Measurements from ENCODE around the gene LY6G5C. TPM values are rescaled to one million over a fixed set of nuclear protein-coding genes. Genes with fewer than 3 reads are reported as not detected.

Gene LY6G5C
- total and polyA plus RNA-seq, 2 experiments from 2014 or later = 1.7 to 5.1 TPM

- peaks cover 7% of the 10 kb centered on the region; the same call in 1 of the 2 replicates for H4K20me1 ChIP-seq (ENCODE audit: insufficient read depth)
- peaks cover 87% of the 10 kb centered on the region for H3K36me3 ChIP-seq (ENCODE audit: low read depth)
- 96 to 100% methylated on average over 2 to 10 of the region's 10 CpGs for whole genome bisulfite sequencing, 2 experiments (ENCODE audit: low coverage in 1 of 2, low lambda C conversion rate in 2 of 2, missing lambda C conversion rate in 2 of 2)
- no peak overlapping the region for H3K27ac ChIP-seq
- 0 out of 2 replicates have a peak, but pooled peaks cover 11% of the 10 kb centered on the region for H3K4me1 ChIP-seq (ENCODE audit: insufficient read depth)
- H3K4me3 ChIP-seq = no peak overlapping the region
- H2AFZ ChIP-seq = no peak overlapping the region
- peaks cover 99% of the 10 kb centered on the region for H3K79me2 ChIP-seq (ENCODE audit: insufficient read depth)
- 0 out of 2 replicates have a peak, but pooled peaks cover 24% of the 10 kb centered on the region for H3F3A ChIP-seq (ENCODE audit: insufficient read depth)
- no peaks in the 10 kb centered on the region for H3K27me3 ChIP-seq (replicated peaks; ENCODE audit: insufficient read depth)
- no peak overlapping the region for H3K9ac ChIP-seq
- DNase-seq = no peak
- TF ChIP-seq EZH2phosphoT487 (IDR thresholded peaks at IDR 0.05; ENCODE audit: insufficient read depth, low read depth) = no peak
- TF ChIP-seq EZH2 (IDR thresholded peaks at IDR 0.05; ENCODE audit: insufficient read depth, poor library complexity, severe bottlenecking) = no peak
- in situ Hi-C loops (cut with MboI) = no loop called here
- no peak overlapping the region for H3K4me2 ChIP-seq (ENCODE audit: unreplicated experiment)
- no peaks in the 10 kb centered on the region for H3K9me2 ChIP-seq (ENCODE audit: insufficient read depth)
- H3K9me3 ChIP-seq (ENCODE audit: low read depth) = no peaks in the 10 kb centered on the region
Observed at GRCh38 chr6:31626952-31627351, 53.9 kb downstream of the LY6G5C start.

Small RNA genes lying within 50 kb of the gene (microRNA-seq; reads per million reads assigned to microRNA genes)
- gene MIR4646 (ENCODE audit: borderline number of aligned reads) = not detected
- not detected for gene MIR6832 (ENCODE audit: borderline number of aligned reads)

Small RNA genes lying within 50 kb of the gene (small RNA-seq; reads per million reads assigned to genes)
- gene LY6G6D (ENCODE audit: low read depth, low replicate concordance) (not detected), gene MIR4646 (ENCODE audit: low read depth, low replicate concordance) (not detected), gene MIR6832 (ENCODE audit: low read depth, low replicate concordance) (not detected), gene RF00019 (ENCODE audit: low read depth, low replicate concordance) (not detected)

Other genes starting within 250 kb of the LY6G5C start
Only the 30 nearest of the 38 such genes appear.
- gene DDX39B, start 139.1 kb downstream of the LY6G5C start, total RNA-seq (2014; rRNA removed; shearing (Covaris generic)) = 319 and 415 TPM in 2 replicates
- 197 and 204 TPM in 2 replicates for gene DDX39B, start 139.1 kb downstream of the LY6G5C start, polyA plus RNA-seq (2016; fragmentation: Nextera tagmentation; extraction: Ambion mirVana)
- 0.89 and 1.8 TPM in 2 replicates for gene ATP6V1G2, start 134.5 kb downstream of the LY6G5C start, total RNA-seq (2014; rRNA removed; shearing (Covaris generic))
- 2.8 and 3.5 TPM in 2 replicates for gene ATP6V1G2, start 134.5 kb downstream of the LY6G5C start, polyA plus RNA-seq (2016; fragmentation: Nextera tagmentation; extraction: Ambion mirVana)
- gene NFKBIL1, start 133.5 kb downstream of the LY6G5C start, total RNA-seq (2014; rRNA removed; shearing (Covaris generic)) = 20.4 and 22.9 TPM in 2 replicates
- gene NFKBIL1, start 133.5 kb downstream of the LY6G5C start, polyA plus RNA-seq (2016; fragmentation: Nextera tagmentation; extraction: Ambion mirVana) = 12.3 and 15.0 TPM in 2 replicates
- not detected in 2 replicates for gene LTA, start 108.8 kb downstream of the LY6G5C start, total RNA-seq (2014; rRNA removed; shearing (Covaris generic))
- not detected in 2 replicates for gene LTA, start 108.8 kb downstream of the LY6G5C start, polyA plus RNA-seq (2016; fragmentation: Nextera tagmentation; extraction: Ambion mirVana)
- not detected in 2 replicates for gene TNF, start 105.5 kb downstream of the LY6G5C start, total RNA-seq (2014; rRNA removed; shearing (Covaris generic))
- gene TNF, start 105.5 kb downstream of the LY6G5C start, polyA plus RNA-seq (2016; fragmentation: Nextera tagmentation; extraction: Ambion mirVana) = 0.11 TPM in 1 of 2 replicates, not detected in the other
- not detected in 2 replicates for gene LTB, start 98.6 kb downstream of the LY6G5C start, total RNA-seq (2014; rRNA removed; shearing (Covaris generic))
- 0.23 TPM in 1 of 2 replicates, not detected in the other for gene LTB, start 98.6 kb downstream of the LY6G5C start, polyA plus RNA-seq (2016; fragmentation: Nextera tagmentation; extraction: Ambion mirVana)
- gene LST1, start 94.8 kb downstream of the LY6G5C start, total RNA-seq (2014; rRNA removed; shearing (Covaris generic)) = not detected in 2 replicates
- not detected in 2 replicates for gene LST1, start 94.8 kb downstream of the LY6G5C start, polyA plus RNA-seq (2016; fragmentation: Nextera tagmentation; extraction: Ambion mirVana)
- not detected in 2 replicates for gene NCR3, start 88.1 kb downstream of the LY6G5C start, total RNA-seq (2014; rRNA removed; shearing (Covaris generic))
- not detected in 2 replicates for gene NCR3, start 88.1 kb downstream of the LY6G5C start, polyA plus RNA-seq (2016; fragmentation: Nextera tagmentation; extraction: Ambion mirVana)
- not detected in 2 replicates for gene AIF1, start 65.8 kb downstream of the LY6G5C start, total RNA-seq (2014; rRNA removed; shearing (Covaris generic))
- gene AIF1, start 65.8 kb downstream of the LY6G5C start, polyA plus RNA-seq (2016; fragmentation: Nextera tagmentation; extraction: Ambion mirVana) = not detected in 2 replicates
- 46.0 and 50.5 TPM in 2 replicates for gene PRRC2A, start 60.4 kb downstream of the LY6G5C start, total RNA-seq (2014; rRNA removed; shearing (Covaris generic))
- 42.5 and 47.2 TPM in 2 replicates for gene PRRC2A, start 60.4 kb downstream of the LY6G5C start, polyA plus RNA-seq (2016; fragmentation: Nextera tagmentation; extraction: Ambion mirVana)
- 161 and 198 TPM in 2 replicates for gene BAG6, start 28.4 kb downstream of the LY6G5C start, total RNA-seq (2014; rRNA removed; shearing (Covaris generic))
- gene BAG6, start 28.4 kb downstream of the LY6G5C start, polyA plus RNA-seq (2016; fragmentation: Nextera tagmentation; extraction: Ambion mirVana) = 88.2 and 90.8 TPM in 2 replicates
- 0.76 and 3.3 TPM in 2 replicates for gene APOM, start 25.2 kb downstream of the LY6G5C start, total RNA-seq (2014; rRNA removed; shearing (Covaris generic))
- gene APOM, start 25.2 kb downstream of the LY6G5C start, polyA plus RNA-seq (2016; fragmentation: Nextera tagmentation; extraction: Ambion mirVana) = 5.6 and 5.9 TPM in 2 replicates
- gene C6orf47, start 20.3 kb downstream of the LY6G5C start, total RNA-seq (2014; rRNA removed; shearing (Covaris generic)) = 20.3 and 28.5 TPM in 2 replicates
- 19.4 and 19.5 TPM in 2 replicates for gene C6orf47, start 20.3 kb downstream of the LY6G5C start, polyA plus RNA-seq (2016; fragmentation: Nextera tagmentation; extraction: Ambion mirVana)
- gene GPANK1, start 16.1 kb downstream of the LY6G5C start, total RNA-seq (2014; rRNA removed; shearing (Covaris generic)) = 10.6 and 11.3 TPM in 2 replicates
- gene GPANK1, start 16.1 kb downstream of the LY6G5C start, polyA plus RNA-seq (2016; fragmentation: Nextera tagmentation; extraction: Ambion mirVana) = 19.3 and 20.0 TPM in 2 replicates
- gene CSNK2B, start 15.0 kb downstream of the LY6G5C start, total RNA-seq (2014; rRNA removed; shearing (Covaris generic)) = 186 and 256 TPM in 2 replicates
- 224 and 229 TPM in 2 replicates for gene CSNK2B, start 15.0 kb downstream of the LY6G5C start, polyA plus RNA-seq (2016; fragmentation: Nextera tagmentation; extraction: Ambion mirVana)
- 2.7 and 7.5 TPM in 2 replicates for gene LY6G5B, start 11.1 kb downstream of the LY6G5C start, total RNA-seq (2014; rRNA removed; shearing (Covaris generic))
- 3.9 and 5.9 TPM in 2 replicates for gene LY6G5B, start 11.1 kb downstream of the LY6G5C start, polyA plus RNA-seq (2016; fragmentation: Nextera tagmentation; extraction: Ambion mirVana)
- 54.0 and 59.9 TPM in 2 replicates for gene ABHD16A, start 22.3 kb upstream of the LY6G5C start, total RNA-seq (2014; rRNA removed; shearing (Covaris generic))
- 48.0 and 48.5 TPM in 2 replicates for gene ABHD16A, start 22.3 kb upstream of the LY6G5C start, polyA plus RNA-seq (2016; fragmentation: Nextera tagmentation; extraction: Ambion mirVana)
- not detected in 2 replicates for gene LY6G6F, start 25.8 kb upstream of the LY6G5C start, total RNA-seq (2014; rRNA removed; shearing (Covaris generic))
- not detected in 2 replicates for gene LY6G6F, start 25.8 kb upstream of the LY6G5C start, polyA plus RNA-seq (2016; fragmentation: Nextera tagmentation; extraction: Ambion mirVana)
- gene LY6G6D, start 34.3 kb upstream of the LY6G5C start, total RNA-seq (2014; rRNA removed; shearing (Covaris generic)) = not detected in 2 replicates
- gene LY6G6D, start 34.3 kb upstream of the LY6G5C start, polyA plus RNA-seq (2016; fragmentation: Nextera tagmentation; extraction: Ambion mirVana) = not detected in 2 replicates
- gene LY6G6C, start 40.7 kb upstream of the LY6G5C start, total RNA-seq (2014; rRNA removed; shearing (Covaris generic)) = not detected in 2 replicates
- not detected in 2 replicates for gene LY6G6C, start 40.7 kb upstream of the LY6G5C start, polyA plus RNA-seq (2016; fragmentation: Nextera tagmentation; extraction: Ambion mirVana)
- gene MPIG6B, start 42.3 kb upstream of the LY6G5C start, total RNA-seq (2014; rRNA removed; shearing (Covaris generic)) = not detected in 2 replicates
- gene MPIG6B, start 42.3 kb upstream of the LY6G5C start, polyA plus RNA-seq (2016; fragmentation: Nextera tagmentation; extraction: Ambion mirVana) = not detected in 2 replicates
- 76.6 and 93.3 TPM in 2 replicates for gene DDAH2, start 48.2 kb upstream of the LY6G5C start, total RNA-seq (2014; rRNA removed; shearing (Covaris generic))
- gene DDAH2, start 48.2 kb upstream of the LY6G5C start, polyA plus RNA-seq (2016; fragmentation: Nextera tagmentation; extraction: Ambion mirVana) = 77.7 and 90.2 TPM in 2 replicates
- 447 and 576 TPM in 2 replicates for gene CLIC1, start 55.5 kb upstream of the LY6G5C start, total RNA-seq (2014; rRNA removed; shearing (Covaris generic))
- gene CLIC1, start 55.5 kb upstream of the LY6G5C start, polyA plus RNA-seq (2016; fragmentation: Nextera tagmentation; extraction: Ambion mirVana) = 784 and 791 TPM in 2 replicates
- 4.3 and 7.1 TPM in 2 replicates for gene MSH5, start 58.9 kb upstream of the LY6G5C start, total RNA-seq (2014; rRNA removed; shearing (Covaris generic))
- 2.0 and 2.9 TPM in 2 replicates for gene MSH5, start 58.9 kb upstream of the LY6G5C start, polyA plus RNA-seq (2016; fragmentation: Nextera tagmentation; extraction: Ambion mirVana)
- gene SAPCD1, start 81.6 kb upstream of the LY6G5C start, total RNA-seq (2014; rRNA removed; shearing (Covaris generic)) = 2.5 TPM in 1 of 2 replicates, not detected in the other
- 0.85 and 1.3 TPM in 2 replicates for gene SAPCD1, start 81.6 kb upstream of the LY6G5C start, polyA plus RNA-seq (2016; fragmentation: Nextera tagmentation; extraction: Ambion mirVana)
- 0.54 TPM in 1 of 2 replicates, not detected in the other for gene VWA7, start 96.3 kb upstream of the LY6G5C start, total RNA-seq (2014; rRNA removed; shearing (Covaris generic))
- 0.37 and 0.56 TPM in 2 replicates for gene VWA7, start 96.3 kb upstream of the LY6G5C start, polyA plus RNA-seq (2016; fragmentation: Nextera tagmentation; extraction: Ambion mirVana)
- 47.6 and 66.4 TPM in 2 replicates for gene VARS1, start 114.7 kb upstream of the LY6G5C start, total RNA-seq (2014; rRNA removed; shearing (Covaris generic))
- 39.1 and 39.8 TPM in 2 replicates for gene VARS1, start 114.7 kb upstream of the LY6G5C start, polyA plus RNA-seq (2016; fragmentation: Nextera tagmentation; extraction: Ambion mirVana)
- 32.5 and 40.3 TPM in 2 replicates for gene LSM2, start 125.9 kb upstream of the LY6G5C start, total RNA-seq (2014; rRNA removed; shearing (Covaris generic))
- gene LSM2, start 125.9 kb upstream of the LY6G5C start, polyA plus RNA-seq (2016; fragmentation: Nextera tagmentation; extraction: Ambion mirVana) = 48.4 and 52.3 TPM in 2 replicates
- gene HSPA1L, start 134.2 kb upstream of the LY6G5C start, total RNA-seq (2014; rRNA removed; shearing (Covaris generic)) = 1.3 and 1.7 TPM in 2 replicates
- 0.85 and 0.91 TPM in 2 replicates for gene HSPA1L, start 134.2 kb upstream of the LY6G5C start, polyA plus RNA-seq (2016; fragmentation: Nextera tagmentation; extraction: Ambion mirVana)
- 86.1 and 107 TPM in 2 replicates for gene HSPA1A, start 134.5 kb upstream of the LY6G5C start, total RNA-seq (2014; rRNA removed; shearing (Covaris generic))
- 67.5 and 76.3 TPM in 2 replicates for gene HSPA1A, start 134.5 kb upstream of the LY6G5C start, polyA plus RNA-seq (2016; fragmentation: Nextera tagmentation; extraction: Ambion mirVana)